ENCODE measurements around the gene KLHL29. TPM values are rescaled to one million over a fixed set of nuclear protein-coding genes. Genes with fewer than 3 reads are reported as not detected.

KLHL29 gene
- total RNA-seq, 1 experiment from 2014 or later, result 12.2 TPM

DNA sequence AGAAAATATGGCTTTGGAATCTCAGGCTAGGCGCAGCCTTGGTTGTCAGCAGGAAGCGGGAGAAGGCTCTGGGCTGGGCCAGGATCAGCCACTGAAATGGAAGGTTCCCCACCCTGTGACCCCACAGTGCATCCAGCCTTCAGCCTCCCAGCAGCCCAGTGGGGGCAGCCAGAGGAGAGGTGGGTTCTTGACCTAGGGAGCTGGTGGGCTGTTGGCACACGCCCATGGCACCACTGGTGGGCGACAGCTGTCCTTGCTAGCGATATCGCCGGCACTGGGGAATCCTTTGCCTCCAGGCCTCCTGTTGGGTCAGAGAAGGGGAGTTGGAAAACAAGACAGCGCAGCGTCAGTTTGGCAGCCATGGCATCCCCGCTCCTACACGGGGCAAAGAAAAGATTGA is 92.4 kb downstream of the KLHL29 start:
- CTCF ChIA-PET, result no interaction called here
- BruUV-seq (replicated peaks), result no TSS peak
- POLR2A ChIA-PET (ENCODE audit: low non-redundant PET), result no interaction called here
- no peak overlapping the region for H3K27ac ChIP-seq (ENCODE audit: low read depth, low read length, poor library complexity, severe bottlenecking)
- H3K9me3 ChIP-seq (ENCODE audit: low read depth, low read length, poor library complexity, severe bottlenecking), result no peaks in the 10 kb centered on the region
- H3K4me1 ChIP-seq (ENCODE audit: insufficient read depth, low read length, poor library complexity, severe bottlenecking), result peaks cover 24% of the 10 kb centered on the region
- intact Hi-C loops (cut with micrococcal nuclease; ENCODE audit: unreplicated experiment), result no loop called here
- TF ChIP-seq CTCF (conservative IDR thresholded peaks at IDR 0.05; ENCODE audit: low read depth, low read length) (no peak), EZH2 (IDR thresholded peaks at IDR 0.05; ENCODE audit: borderline replicate concordance, low read depth, low read length, poor library complexity, severe bottlenecking) (no peak)
- no peaks in the 10 kb centered on the region for H3K27me3 ChIP-seq (replicated peaks; ENCODE audit: insufficient read depth, low read depth, low read length, poor library complexity)
- no peaks in the 10 kb centered on the region for H3K36me3 ChIP-seq (ENCODE audit: insufficient read depth, low read length, poor library complexity, severe bottlenecking)
- no peak for DNase-seq (ENCODE audit: low spot score)
- no peak overlapping the region for H3K4me3 ChIP-seq (ENCODE audit: low read depth, low read length, poor library complexity, severe bottlenecking)

- peak; percentile 22 for DNase-seq (ENCODE audit: low spot score)
- peaks cover 24% of the 10 kb centered on the region for H3K4me1 ChIP-seq (ENCODE audit: insufficient read depth, low read length, poor library complexity, severe bottlenecking)
- CTCF ChIA-PET, result no interaction called here
- H3K27ac ChIP-seq (ENCODE audit: low read depth, low read length, poor library complexity, severe bottlenecking), result no peak overlapping the region
- H3K9me3 ChIP-seq (ENCODE audit: low read depth, low read length, poor library complexity, severe bottlenecking), result no peaks in the 10 kb centered on the region
- no peak for TF ChIP-seq CTCF (conservative IDR thresholded peaks at IDR 0.05; ENCODE audit: low read depth, low read length)
- TF ChIP-seq EZH2 (IDR thresholded peaks at IDR 0.05; ENCODE audit: borderline replicate concordance, low read depth, low read length, poor library complexity, severe bottlenecking), result no peak
- POLR2A ChIA-PET (ENCODE audit: low non-redundant PET), result no interaction called here
- no TSS peak for BruUV-seq (replicated peaks)
- H3K27me3 ChIP-seq (replicated peaks; ENCODE audit: insufficient read depth, low read depth, low read length, poor library complexity), result no peaks in the 10 kb centered on the region
- no peak overlapping the region for H3K4me3 ChIP-seq (ENCODE audit: low read depth, low read length, poor library complexity, severe bottlenecking)
- H3K36me3 ChIP-seq (ENCODE audit: insufficient read depth, low read length, poor library complexity, severe bottlenecking), result no peaks in the 10 kb centered on the region
- intact Hi-C loops (cut with micrococcal nuclease; ENCODE audit: unreplicated experiment), result no loop called here
These were observed 93.3 kb downstream of the KLHL29 start for GRCh38 chr2:23478087-23478932.

GRCh38 chr2:23478933-23479683 is 94.1 kb downstream of the KLHL29 start:
- intact Hi-C loops (cut with micrococcal nuclease; ENCODE audit: unreplicated experiment), result no loop called here
- ChIA-PET CTCF (interaction anchor here (0.5 kb wide), 1 partner anchor 18 kb away, joined by 8 read pairs; no protein-coding TSS in a partner anchor), POLR2A (ENCODE audit: low non-redundant PET) (no interaction called here)
- no peak overlapping the region for H3K27ac ChIP-seq (ENCODE audit: low read depth, low read length, poor library complexity, severe bottlenecking)
- H3K27me3 ChIP-seq (replicated peaks; ENCODE audit: insufficient read depth, low read depth, low read length, poor library complexity), result no peaks in the 10 kb centered on the region
- peaks cover 24% of the 10 kb centered on the region for H3K4me1 ChIP-seq (ENCODE audit: insufficient read depth, low read length, poor library complexity, severe bottlenecking)
- TF ChIP-seq CTCF (conservative IDR thresholded peaks at IDR 0.05; ENCODE audit: low read depth, low read length) (no peak), EZH2 (IDR thresholded peaks at IDR 0.05; ENCODE audit: borderline replicate concordance, low read depth, low read length, poor library complexity, severe bottlenecking) (no peak)
- no TSS peak for BruUV-seq (replicated peaks)
- no peak overlapping the region for H3K4me3 ChIP-seq (ENCODE audit: low read depth, low read length, poor library complexity, severe bottlenecking)
- no peaks in the 10 kb centered on the region for H3K36me3 ChIP-seq (ENCODE audit: insufficient read depth, low read length, poor library complexity, severe bottlenecking)
- no peak for DNase-seq (ENCODE audit: low spot score)
- no peaks in the 10 kb centered on the region for H3K9me3 ChIP-seq (ENCODE audit: low read depth, low read length, poor library complexity, severe bottlenecking)
